ENCODE results near the gene BRAF.

GRCh38 chr7:140670343-140670935 lies 254.3 kb downstream of the BRAF start:
- no peak for TF ChIP-seq EZH2phosphoT487 (conservative IDR thresholded peaks at IDR 0.05; ENCODE audit: low read length)
- TF ChIP-seq, protein P1, sequence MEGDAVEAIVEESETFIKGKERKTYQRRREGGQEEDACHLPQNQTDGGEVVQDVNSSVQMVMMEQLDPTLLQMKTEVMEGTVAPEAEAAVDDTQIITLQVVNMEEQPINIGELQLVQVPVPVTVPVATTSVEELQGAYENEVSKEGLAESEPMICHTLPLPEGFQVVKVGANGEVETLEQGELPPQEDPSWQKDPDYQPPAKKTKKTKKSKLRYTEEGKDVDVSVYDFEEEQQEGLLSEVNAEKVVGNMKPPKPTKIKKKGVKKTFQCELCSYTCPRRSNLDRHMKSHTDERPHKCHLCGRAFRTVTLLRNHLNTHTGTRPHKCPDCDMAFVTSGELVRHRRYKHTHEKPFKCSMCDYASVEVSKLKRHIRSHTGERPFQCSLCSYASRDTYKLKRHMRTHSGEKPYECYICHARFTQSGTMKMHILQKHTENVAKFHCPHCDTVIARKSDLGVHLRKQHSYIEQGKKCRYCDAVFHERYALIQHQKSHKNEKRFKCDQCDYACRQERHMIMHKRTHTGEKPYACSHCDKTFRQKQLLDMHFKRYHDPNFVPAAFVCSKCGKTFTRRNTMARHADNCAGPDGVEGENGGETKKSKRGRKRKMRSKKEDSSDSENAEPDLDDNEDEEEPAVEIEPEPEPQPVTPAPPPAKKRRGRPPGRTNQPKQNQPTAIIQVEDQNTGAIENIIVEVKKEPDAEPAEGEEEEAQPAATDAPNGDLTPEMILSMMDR (IDR thresholded peaks at IDR 0.05; ENCODE audit: insufficient read depth, low read length, poor library complexity, severe bottlenecking): no peak

All from SU-DHL-6 (cell line).